ENCODE measurements around the gene MAU2. TPM values are rescaled to one million over a fixed set of nuclear protein-coding genes. Genes with fewer than 3 reads are reported as not detected.

MAU2 gene
- polyA plus RNA-seq, 1 donor from 2014 or later: 48.3 TPM

DNA sequence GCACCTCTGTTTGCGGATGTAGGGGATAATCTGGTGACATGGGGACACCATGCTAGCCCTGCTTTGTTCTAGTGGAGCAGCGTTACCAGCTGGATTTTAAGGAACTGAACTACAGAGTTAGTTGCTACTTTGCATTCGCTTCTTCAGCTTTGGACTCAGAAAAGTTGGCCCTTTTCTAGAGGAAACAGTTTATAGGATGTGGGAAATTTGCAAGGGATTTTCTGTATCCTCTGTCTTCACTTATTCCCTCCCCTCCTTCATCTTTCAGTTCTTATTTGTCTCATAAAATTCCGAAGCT lies 87.0 kb downstream of the MAU2 start:
- H3K9me3 ChIP-seq (ENCODE audit: low read length): no peaks in the 10 kb centered on the region
- H3K27me3 ChIP-seq (ENCODE audit: insufficient read depth, low read depth, low read length): no peaks in the 10 kb centered on the region
- no peak overlapping the region for H3K27ac ChIP-seq (ENCODE audit: low read length)
- no peaks in the 10 kb centered on the region for H3K9me2 ChIP-seq (ENCODE audit: insufficient read depth, low read length)
- peak overlapping the region; percentile 82 for H3K4me3 ChIP-seq (ENCODE audit: low read length)
- no peak overlapping the region for H3K9ac ChIP-seq (ENCODE audit: low read length)
- H3K79me2 ChIP-seq (replicated peaks; ENCODE audit: insufficient read depth, low read length): peaks cover 31% of the 10 kb centered on the region
- H2AFZ ChIP-seq (ENCODE audit: low read depth, low read length): no peak overlapping the region
- H3F3A ChIP-seq (ENCODE audit: insufficient read depth, low read length, poor library complexity, severe bottlenecking): no peaks in the 10 kb centered on the region
- H3K4me2 ChIP-seq (ENCODE audit: low read length): no peak overlapping the region
- H3K36me3 ChIP-seq (ENCODE audit: insufficient read depth, low read length): no peaks in the 10 kb centered on the region
- no peaks in the 10 kb centered on the region for H4K20me1 ChIP-seq (ENCODE audit: insufficient read depth)
- no peak for TF ChIP-seq POLR2AphosphoS5 (IDR thresholded peaks at IDR 0.05)
- TF ChIP-seq, protein P1, sequence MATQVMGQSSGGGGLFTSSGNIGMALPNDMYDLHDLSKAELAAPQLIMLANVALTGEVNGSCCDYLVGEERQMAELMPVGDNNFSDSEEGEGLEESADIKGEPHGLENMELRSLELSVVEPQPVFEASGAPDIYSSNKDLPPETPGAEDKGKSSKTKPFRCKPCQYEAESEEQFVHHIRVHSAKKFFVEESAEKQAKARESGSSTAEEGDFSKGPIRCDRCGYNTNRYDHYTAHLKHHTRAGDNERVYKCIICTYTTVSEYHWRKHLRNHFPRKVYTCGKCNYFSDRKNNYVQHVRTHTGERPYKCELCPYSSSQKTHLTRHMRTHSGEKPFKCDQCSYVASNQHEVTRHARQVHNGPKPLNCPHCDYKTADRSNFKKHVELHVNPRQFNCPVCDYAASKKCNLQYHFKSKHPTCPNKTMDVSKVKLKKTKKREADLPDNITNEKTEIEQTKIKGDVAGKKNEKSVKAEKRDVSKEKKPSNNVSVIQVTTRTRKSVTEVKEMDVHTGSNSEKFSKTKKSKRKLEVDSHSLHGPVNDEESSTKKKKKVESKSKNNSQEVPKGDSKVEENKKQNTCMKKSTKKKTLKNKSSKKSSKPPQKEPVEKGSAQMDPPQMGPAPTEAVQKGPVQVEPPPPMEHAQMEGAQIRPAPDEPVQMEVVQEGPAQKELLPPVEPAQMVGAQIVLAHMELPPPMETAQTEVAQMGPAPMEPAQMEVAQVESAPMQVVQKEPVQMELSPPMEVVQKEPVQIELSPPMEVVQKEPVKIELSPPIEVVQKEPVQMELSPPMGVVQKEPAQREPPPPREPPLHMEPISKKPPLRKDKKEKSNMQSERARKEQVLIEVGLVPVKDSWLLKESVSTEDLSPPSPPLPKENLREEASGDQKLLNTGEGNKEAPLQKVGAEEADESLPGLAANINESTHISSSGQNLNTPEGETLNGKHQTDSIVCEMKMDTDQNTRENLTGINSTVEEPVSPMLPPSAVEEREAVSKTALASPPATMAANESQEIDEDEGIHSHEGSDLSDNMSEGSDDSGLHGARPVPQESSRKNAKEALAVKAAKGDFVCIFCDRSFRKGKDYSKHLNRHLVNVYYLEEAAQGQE (IDR thresholded peaks at IDR 0.05; ENCODE audit: borderline replicate concordance): no peak
- TF ChIP-seq CTCF (IDR thresholded peaks at IDR 0.05; ENCODE audit: poor library complexity, severe bottlenecking): no peak
- no peak for TF ChIP-seq RAD21 (conservative IDR thresholded peaks at IDR 0.05)
- TF ChIP-seq SMC3 (conservative IDR thresholded peaks at IDR 0.05; ENCODE audit: poor library complexity): no peak

Other genes starting within 250 kb of the MAU2 start
- gene TMEM161A, start 182.4 kb upstream of the MAU2 start, polyA plus RNA-seq: 19.5 and 22.4 TPM in 2 replicates
- 0.22 TPM in 1 of 2 replicates, not detected in the other for gene MEF2B, start 150.6 kb upstream of the MAU2 start, polyA plus RNA-seq
- gene BORCS8, start 128.7 kb upstream of the MAU2 start, polyA plus RNA-seq: 58.8 and 75.6 TPM in 2 replicates
- gene RFXANK, start 128.6 kb upstream of the MAU2 start, polyA plus RNA-seq: 40.0 and 42.8 TPM in 2 replicates
- gene NR2C2AP, start 117.4 kb upstream of the MAU2 start, polyA plus RNA-seq: 15.1 and 21.6 TPM in 2 replicates
- 52.1 and 59.5 TPM in 2 replicates for gene NCAN, start 108.9 kb upstream of the MAU2 start, polyA plus RNA-seq
- gene TM6SF2, start 47.5 kb upstream of the MAU2 start, polyA plus RNA-seq: not detected in 2 replicates
- 82.0 and 85.8 TPM in 2 replicates for gene SUGP1, start 320 bp upstream of the MAU2 start, polyA plus RNA-seq
- 13.9 and 18.1 TPM in 2 replicates for gene GATAD2A, start 84.8 kb downstream of the MAU2 start, polyA plus RNA-seq
- gene TSSK6, start 194.7 kb downstream of the MAU2 start, polyA plus RNA-seq: 4.5 and 5.3 TPM in 2 replicates
- gene NDUFA13, start 195.4 kb downstream of the MAU2 start, polyA plus RNA-seq: 266 and 308 TPM in 2 replicates
- gene YJEFN3, start 208.1 kb downstream of the MAU2 start, polyA plus RNA-seq: 26.9 and 28.1 TPM in 2 replicates
- 0.60 and 0.84 TPM in 2 replicates for gene CILP2, start 217.4 kb downstream of the MAU2 start, polyA plus RNA-seq